Natural killer cell (primary cell): ENCODE results near the gene OLFM4. TPM values are rescaled to one million over a fixed set of nuclear protein-coding genes. Genes with fewer than 3 reads are reported as not detected.
"Not testable (repeated sequence)": the region's sequence is repeated elsewhere in the genome, so short reads cannot be mapped to it uniquely, and the experiment has no call there.

Experiments
- ATAC-seq, 3 donors: fragments of 150-1000 bp in 2 of 3; fragments of 200-7000 bp in 1 of 3; cut with Tn5 transposase; 1 replicate in 1 of 3; 2 replicates in 2 of 3; pipeline ENCODE4 v1.10.0; 2021; ENCODE audit warnings: mild to moderate bottlenecking in 2 of 3, moderate library complexity in 2 of 3
- DNase-seq, 2 donors: peaks; one replicate each; pipeline versions ENCODE4 v3.0.0 to v3.0.0-alpha.2; 2013 to 2021; ENCODE audit warnings: mixed read lengths in 1 of 2
- H3K27ac ChIP-seq: one replicate; pipeline ENCODE4 v1.5.1; 2013; ENCODE audit warnings: mild to moderate bottlenecking, low read length
- H3K27me3 ChIP-seq: one replicate; pipeline ENCODE4 v1.6.1; 2013; ENCODE audit warnings: low read length; ENCODE audit not compliant: control insufficient read depth, insufficient read depth
- H3K36me3 ChIP-seq: one replicate; pipeline ENCODE4 v1.6.1; 2013; ENCODE audit warnings: low read length; ENCODE audit not compliant: control insufficient read depth, insufficient read depth
- H3K4me1 ChIP-seq: one replicate; pipeline ENCODE4 v1.6.1; 2013; ENCODE audit warnings: low read length; ENCODE audit not compliant: control insufficient read depth, insufficient read depth
- H3K4me3 ChIP-seq: one replicate; pipeline ENCODE4 v1.5.1; 2013; ENCODE audit warnings: low read length
- H3K9me3 ChIP-seq: one replicate; pipeline ENCODE4 v1.6.1; 2013; ENCODE audit warnings: low read length; ENCODE audit not compliant: control insufficient read depth, insufficient read depth
- H3K27ac Mint-ChIP-seq, 2 donors: one replicate each; pipeline ENCODE4 v1.8.0; 2022; ENCODE audit warnings: mild to moderate bottlenecking in 2 of 2, mixed read lengths in 2 of 2, moderate library complexity in 1 of 2
- H3K27me3 Mint-ChIP-seq, 2 donors: one replicate each; pipeline ENCODE4 v1.8.0; 2022; ENCODE audit warnings: low read depth in 2 of 2, mixed read lengths in 2 of 2
- H3K36me3 Mint-ChIP-seq: one replicate; pipeline ENCODE4 v1.8.0; 2022; ENCODE audit warnings: mixed read lengths
- H3K4me1 Mint-ChIP-seq, 2 donors: one replicate each; pipeline ENCODE4 v1.8.0; 2022; ENCODE audit warnings: mixed read lengths in 2 of 2
- H3K4me3 Mint-ChIP-seq: one replicate; pipeline ENCODE4 v1.8.0; 2022; ENCODE audit warnings: mild to moderate bottlenecking, moderate library complexity, mixed read lengths
- H3K9me3 Mint-ChIP-seq, 2 donors: one replicate each; pipeline ENCODE4 v1.8.0; 2022; ENCODE audit warnings: mixed read lengths in 2 of 2
- CTCF ChIP-seq: fragments of 200-600 bp; IDR thresholded peaks from one replicate; pipeline ENCODE4 v1.8.0; 2022; ENCODE audit warnings: antibody characterized with exemption
- WGBS: methylation state at CpG from one replicate; pipeline ENCODE4 v1.1.7; 2013; ENCODE audit warnings: missing lambda C conversion rate; ENCODE audit not compliant: insufficient coverage; 5-methylcytosine and 5-hydroxymethylcytosine counted together
- intact Hi-C: fragments of 100-400 bp; cut with micrococcal nuclease; formaldehyde crosslinking; loops from one replicate; pipeline ENCODE4 v1.14.2; 2022
- total RNA-seq, 4 donors: library from RNA; stranded (reverse); fragments of 120-200 nt in 1 of 4; gene quantifications; one replicate each; pipeline versions ENCODE4 v1.2.3 to v1.2.4, GENCODE V29; 2013 to 2022

Gene OLFM4
- total RNA-seq, 3 donors from 2014 or later (not counting 1 experiment from before 2014, with no cell fraction given) = not detected

DNA sequence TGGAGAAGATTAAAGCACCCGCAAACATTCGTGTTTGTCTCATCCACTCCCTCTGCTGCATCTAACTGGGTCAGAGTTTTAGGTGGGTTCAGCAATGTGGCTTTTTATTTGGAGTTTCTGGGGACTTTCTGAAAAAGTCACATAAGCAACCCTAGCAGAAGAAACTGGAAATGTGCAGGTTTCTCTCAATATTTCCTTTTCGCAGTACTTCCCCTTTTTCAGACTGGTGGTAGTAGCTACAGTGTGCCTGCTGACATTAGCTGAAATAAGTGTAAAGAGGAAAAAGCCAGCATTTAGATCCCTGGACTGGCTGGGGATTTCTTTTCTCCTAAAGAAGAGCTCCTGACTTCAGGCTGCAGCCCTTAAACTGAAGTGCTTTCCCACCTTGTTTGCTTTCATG lies 15.9 kb upstream of the OLFM4 start:
- H3K9me3 ChIP-seq = no peaks in the 10 kb centered on the region
- TF ChIP-seq CTCF = no peak
- no peaks in the 10 kb centered on the region for H3K27me3 ChIP-seq
- ATAC-seq (no peak), DNase-seq (no peak)
- WGBS = 33% methylated on average over 1 of the region's 3 CpGs
- H3K4me3 Mint-ChIP-seq = no peak overlapping the region
- no peaks in the 10 kb centered on the region for H3K9me3 Mint-ChIP-seq
- H3K27me3 Mint-ChIP-seq = peaks cover 0 to 13% of the 10 kb centered on the region in 2 donors
- H3K4me1 Mint-ChIP-seq = peaks cover 5% of the 10 kb centered on the region in 2 donors
- no peak overlapping the region for H3K27ac ChIP-seq
- no peak overlapping the region for H3K4me3 ChIP-seq
- no peaks in the 10 kb centered on the region for H3K36me3 Mint-ChIP-seq
- no peaks in the 10 kb centered on the region for H3K4me1 ChIP-seq
- intact Hi-C loops = no loop called here
- no peak overlapping the region for H3K27ac Mint-ChIP-seq
- no peaks in the 10 kb centered on the region for H3K36me3 ChIP-seq

- Histone ChIP-seq H3K27ac (no peak overlapping the region), H3K4me1 (no peaks in the 10 kb centered on the region), H3K36me3 (no peaks in the 10 kb centered on the region), H3K9me3 (no peaks in the 10 kb centered on the region), H3K4me3 (no peak overlapping the region), H3K27me3 (no peaks in the 10 kb centered on the region)
- H3K27me3 Mint-ChIP-seq = peaks cover 0 to 12% of the 10 kb centered on the region in 2 donors
- H3K36me3 Mint-ChIP-seq = no peaks in the 10 kb centered on the region
- DNase-seq (no peak), ATAC-seq (no peak)
- TF ChIP-seq CTCF = no peak
- H3K27ac Mint-ChIP-seq = no peak overlapping the region
- WGBS = 57% methylated on average over 4 of the region's 5 CpGs
- peaks cover 1% of the 10 kb centered on the region in 2 donors for H3K4me1 Mint-ChIP-seq
- H3K4me3 Mint-ChIP-seq = no peak overlapping the region
- H3K9me3 Mint-ChIP-seq = no peaks in the 10 kb centered on the region
- intact Hi-C loops = no loop called here
Observed at GRCh38 chr13:53013113-53013512, 15.5 kb upstream of the OLFM4 start.

DNA sequence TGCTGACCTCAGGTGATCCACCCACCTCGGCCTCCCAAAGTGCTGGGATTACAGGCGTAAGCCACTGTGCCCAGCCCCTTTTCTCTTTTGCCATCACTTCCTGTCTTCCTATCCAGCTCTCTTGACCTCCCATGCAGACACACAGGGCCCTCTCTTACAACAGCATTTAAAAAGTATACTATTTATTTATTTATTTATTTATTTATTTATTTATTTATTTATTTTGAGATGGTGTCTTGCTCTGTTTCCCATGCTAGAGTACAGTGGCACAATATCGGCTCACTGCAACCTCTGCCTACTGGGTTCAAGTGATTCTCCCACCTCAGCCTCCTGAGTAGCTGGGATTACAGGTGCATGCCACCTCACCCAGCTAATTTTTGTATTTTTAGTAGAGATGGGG lies 14.6 kb upstream of the OLFM4 start:
- H3K36me3 ChIP-seq, H3K9me3 ChIP-seq, intact Hi-C loops, H3K36me3 Mint-ChIP-seq, H3K4me1 Mint-ChIP-seq, H3K4me3 ChIP-seq, H3K27me3 ChIP-seq, H3K27ac ChIP-seq, H3K4me3 Mint-ChIP-seq, H3K9me3 Mint-ChIP-seq, H3K4me1 ChIP-seq, DNase-seq, H3K27ac Mint-ChIP-seq, ATAC-seq: not testable (repeated sequence)
- H3K27me3 Mint-ChIP-seq = peaks cover 0 to 12% of the 10 kb centered on the region in 2 donors
- 91% methylated on average over 3 of the region's 3 CpGs for WGBS

DNA sequence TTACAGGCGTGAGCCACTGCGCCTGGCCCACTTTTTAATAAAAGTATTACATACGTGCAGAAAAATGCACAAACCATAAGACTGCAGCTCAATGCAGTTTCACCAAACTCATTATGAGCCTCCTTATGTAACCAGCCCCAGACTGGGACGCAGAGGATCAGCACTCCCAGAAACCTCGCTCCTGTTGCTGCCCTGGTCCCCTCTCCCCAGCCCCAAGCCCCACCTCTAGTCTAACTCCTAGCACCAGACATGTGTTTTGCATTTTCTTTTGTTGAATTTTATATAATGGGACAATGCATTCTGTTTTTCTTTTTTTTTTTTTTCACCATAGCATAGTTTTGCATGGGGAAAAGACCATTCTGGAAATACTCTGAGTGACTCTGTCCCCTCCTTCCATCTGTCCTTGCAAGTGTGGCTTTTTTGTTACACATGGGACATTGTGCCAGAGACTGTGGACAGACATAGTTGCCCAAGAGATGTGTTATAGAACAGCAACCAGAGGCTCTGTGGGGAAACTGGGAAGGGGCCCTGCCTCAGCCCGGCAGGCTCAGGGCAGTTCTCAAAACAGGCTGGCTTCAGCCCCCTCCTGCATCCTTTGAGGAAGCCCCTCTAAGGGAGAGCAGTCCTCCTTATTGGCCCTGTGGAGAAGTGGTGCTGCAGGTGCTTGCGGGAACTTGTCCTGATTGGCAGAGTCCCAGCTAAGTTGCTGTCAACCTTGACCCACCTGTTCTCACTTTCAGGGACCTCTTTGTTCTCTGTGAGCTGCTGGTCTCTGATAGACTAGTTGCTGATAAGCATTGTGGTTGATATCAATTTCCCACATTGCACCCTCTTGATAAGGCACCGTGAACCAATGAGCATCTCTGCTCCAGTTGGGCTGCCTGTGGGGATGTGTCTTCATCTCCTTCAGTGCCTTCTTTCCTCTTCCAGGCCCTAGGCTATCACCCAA lies 13.8 kb upstream of the OLFM4 start:
- DNase-seq (no peak), ATAC-seq (no peak)
- H3K27ac Mint-ChIP-seq = no peak overlapping the region
- intact Hi-C loops = no loop called here
- H3K9me3 ChIP-seq = no peaks in the 10 kb centered on the region
- H3K27me3 Mint-ChIP-seq = peaks cover 0 to 12% of the 10 kb centered on the region in 2 donors
- no peaks in the 10 kb centered on the region for H3K9me3 Mint-ChIP-seq
- no peak for TF ChIP-seq CTCF
- 86% methylated on average over 8 of the region's 8 CpGs for WGBS
- H3K4me1 Mint-ChIP-seq = no peaks in the 10 kb centered on the region
- no peak overlapping the region for H3K27ac ChIP-seq
- H3K4me1 ChIP-seq = no peaks in the 10 kb centered on the region
- no peak overlapping the region for H3K4me3 Mint-ChIP-seq
- H3K4me3 ChIP-seq = no peak overlapping the region
- H3K27me3 ChIP-seq = no peaks in the 10 kb centered on the region
- no peaks in the 10 kb centered on the region for H3K36me3 ChIP-seq
- H3K36me3 Mint-ChIP-seq = no peaks in the 10 kb centered on the region
